ENCODE data around the gene PACSIN1.

PACSIN1 gene

DNA sequence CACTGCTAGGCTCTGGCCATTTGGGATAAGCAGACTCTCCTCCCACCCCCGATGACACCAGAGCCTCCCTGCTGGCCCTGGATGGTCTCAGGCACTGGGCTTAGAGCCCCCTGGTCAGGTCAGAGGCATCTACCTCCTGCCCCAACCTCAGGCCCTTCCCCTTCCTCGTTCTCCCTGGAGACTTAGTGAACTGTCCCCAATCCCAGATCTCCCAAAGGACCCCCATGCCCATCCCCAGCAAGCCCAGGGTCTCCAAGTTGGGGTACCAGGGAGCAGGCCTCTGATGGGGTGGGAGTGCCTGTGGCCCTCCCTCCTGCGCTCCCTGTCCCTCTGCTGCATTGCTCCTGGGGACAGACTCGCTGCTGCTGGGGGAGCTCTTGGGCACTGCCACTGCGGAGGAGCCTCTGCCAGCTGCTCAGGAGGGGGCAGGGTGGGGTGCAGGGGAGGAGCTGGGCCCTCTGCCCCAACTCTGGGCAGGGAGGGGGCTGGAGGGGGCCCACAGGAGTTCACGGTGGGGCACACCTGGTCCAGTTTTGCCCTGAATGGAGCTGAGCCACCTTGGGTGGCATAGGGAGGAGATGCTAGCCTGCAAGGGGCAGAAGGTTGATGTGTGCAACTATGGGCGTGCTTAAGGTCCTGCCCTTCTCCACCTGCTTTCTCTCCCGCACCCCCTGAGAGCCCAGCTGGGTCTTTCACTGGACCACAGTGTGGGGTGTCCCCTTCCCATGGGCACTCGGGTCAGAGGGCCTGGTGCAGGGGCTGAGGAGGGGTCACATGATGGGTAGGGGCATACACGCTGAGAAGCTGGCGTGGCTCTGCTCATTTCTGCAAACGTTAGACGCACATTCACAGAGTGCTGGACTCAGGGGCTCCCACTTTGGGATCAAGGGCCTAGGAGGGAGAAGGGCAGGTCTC is 49.9 kb downstream of the PACSIN1 start:
- no peak overlapping the region for H3K4me3 ChIP-seq (ENCODE audit: low read depth, low read length)
- in situ Hi-C loops (cut with HindIII; ENCODE audit: low sequenced_read_pairs): no loop called here
- TF ChIP-seq, protein P1, sequence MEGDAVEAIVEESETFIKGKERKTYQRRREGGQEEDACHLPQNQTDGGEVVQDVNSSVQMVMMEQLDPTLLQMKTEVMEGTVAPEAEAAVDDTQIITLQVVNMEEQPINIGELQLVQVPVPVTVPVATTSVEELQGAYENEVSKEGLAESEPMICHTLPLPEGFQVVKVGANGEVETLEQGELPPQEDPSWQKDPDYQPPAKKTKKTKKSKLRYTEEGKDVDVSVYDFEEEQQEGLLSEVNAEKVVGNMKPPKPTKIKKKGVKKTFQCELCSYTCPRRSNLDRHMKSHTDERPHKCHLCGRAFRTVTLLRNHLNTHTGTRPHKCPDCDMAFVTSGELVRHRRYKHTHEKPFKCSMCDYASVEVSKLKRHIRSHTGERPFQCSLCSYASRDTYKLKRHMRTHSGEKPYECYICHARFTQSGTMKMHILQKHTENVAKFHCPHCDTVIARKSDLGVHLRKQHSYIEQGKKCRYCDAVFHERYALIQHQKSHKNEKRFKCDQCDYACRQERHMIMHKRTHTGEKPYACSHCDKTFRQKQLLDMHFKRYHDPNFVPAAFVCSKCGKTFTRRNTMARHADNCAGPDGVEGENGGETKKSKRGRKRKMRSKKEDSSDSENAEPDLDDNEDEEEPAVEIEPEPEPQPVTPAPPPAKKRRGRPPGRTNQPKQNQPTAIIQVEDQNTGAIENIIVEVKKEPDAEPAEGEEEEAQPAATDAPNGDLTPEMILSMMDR (IDR thresholded peaks at IDR 0.05; ENCODE audit: low read depth, low read length, missing control alignments): no peak
- no peak for DNase-seq (ENCODE audit: low read depth)

- no peak for DNase-seq (ENCODE audit: low read depth)
- TF ChIP-seq, protein P1 (IDR thresholded peaks at IDR 0.05; ENCODE audit: low read depth, low read length, missing control alignments): no peak
- in situ Hi-C loops (cut with HindIII; ENCODE audit: low sequenced_read_pairs): no loop called here
- no peak overlapping the region for H3K4me3 ChIP-seq (ENCODE audit: low read depth, low read length)
Observed at GRCh38 chr6:34516391-34517324, 50.8 kb downstream of the PACSIN1 start.

DNA sequence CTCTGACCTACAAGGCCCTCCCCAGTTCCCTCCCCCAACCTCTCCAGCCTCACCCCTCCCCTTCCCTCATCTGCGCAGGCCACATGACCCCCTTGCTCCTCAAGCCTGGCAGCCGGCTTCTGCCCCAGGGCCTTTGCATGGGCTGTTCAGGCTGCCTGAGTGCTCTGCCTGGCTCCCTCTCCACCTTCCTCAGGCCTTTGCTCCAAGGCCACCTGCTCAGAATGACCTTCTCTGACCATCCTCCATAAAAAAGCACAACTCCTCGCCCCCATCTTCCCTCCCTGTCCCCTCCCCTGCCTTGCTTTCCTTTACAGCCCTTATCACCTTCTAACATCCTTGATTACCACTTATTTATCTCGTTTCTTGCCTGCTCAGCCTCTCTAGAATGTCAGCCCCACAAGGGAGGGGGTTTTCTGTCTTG is 51.6 kb downstream of the PACSIN1 start:
- no peak for DNase-seq (ENCODE audit: low read depth)
- in situ Hi-C loops (cut with HindIII; ENCODE audit: low sequenced_read_pairs): no loop called here
- H3K4me3 ChIP-seq (ENCODE audit: low read depth, low read length): no peak overlapping the region
- TF ChIP-seq, protein P1 (IDR thresholded peaks at IDR 0.05; ENCODE audit: low read depth, low read length, missing control alignments): no peak

GRCh38 chr6:34517966-34518365 is 52.1 kb downstream of the PACSIN1 start:
- DNase-seq (ENCODE audit: low read depth): no peak
- H3K4me3 ChIP-seq (ENCODE audit: low read depth, low read length): no peak overlapping the region
- TF ChIP-seq, protein P1 (IDR thresholded peaks at IDR 0.05; ENCODE audit: low read depth, low read length, missing control alignments): no peak
- in situ Hi-C loops (cut with HindIII; ENCODE audit: low sequenced_read_pairs): no loop called here

- in situ Hi-C loops (cut with HindIII; ENCODE audit: low sequenced_read_pairs): no loop called here
- H3K4me3 ChIP-seq (ENCODE audit: low read depth, low read length): no peak overlapping the region
- TF ChIP-seq, protein P1 (IDR thresholded peaks at IDR 0.05; ENCODE audit: low read depth, low read length, missing control alignments): no peak
- no peak for DNase-seq (ENCODE audit: low read depth)
Observed at GRCh38 chr6:34518669-34519365, 52.9 kb downstream of the PACSIN1 start.
